GM18508 (cell line): ENCODE data around the gene DPM2.

Experiments used
- ATAC-seq: cut with Tn5 transposase; IDR thresholded peaks from one replicate; pipeline ENCODE4 v1.9.1; 2021; ENCODE audit warnings: moderate number of reproducible peaks; ENCODE audit not compliant: insufficient read depth, unreplicated experiment

DPM2 gene

DNA sequence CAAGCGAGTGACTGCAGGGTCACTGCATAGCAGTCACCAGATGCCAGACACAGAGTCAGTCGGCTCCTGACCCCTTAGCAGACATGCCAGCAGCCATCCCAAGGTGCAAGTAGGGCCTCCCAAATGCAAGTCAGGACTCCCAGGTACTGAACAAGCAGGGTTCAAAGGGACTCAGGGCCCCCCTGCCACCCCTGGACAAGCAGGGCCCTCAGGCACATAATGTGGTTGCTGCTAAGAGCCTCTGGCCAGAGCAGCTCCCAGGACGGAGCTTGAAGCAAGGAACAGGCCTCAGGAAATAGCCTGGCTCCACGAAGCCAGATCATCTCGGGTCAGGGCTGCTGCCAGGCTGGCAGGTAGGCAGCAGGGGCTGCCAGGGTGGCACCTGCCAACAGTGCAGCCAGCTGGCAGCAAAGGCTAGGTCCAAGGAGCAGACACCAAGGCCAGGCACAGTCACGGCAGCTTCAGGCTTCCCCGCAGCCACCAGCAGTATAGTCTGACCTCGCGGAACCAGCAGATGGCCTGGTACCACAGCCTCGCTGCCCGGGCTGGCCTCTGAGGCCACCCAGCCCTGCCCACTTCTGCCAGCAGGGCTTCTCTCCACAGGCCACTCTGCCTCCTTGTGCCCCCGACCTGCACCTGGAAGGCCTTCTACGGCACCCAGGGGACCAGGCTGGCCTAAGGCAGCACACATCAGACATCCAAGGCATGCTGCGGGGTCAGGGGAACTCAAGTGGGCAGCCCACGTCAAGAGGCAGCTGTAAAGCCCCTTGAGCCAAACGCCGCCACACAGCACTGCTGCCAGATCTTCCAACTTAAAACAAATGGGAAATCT, 35.7 kb upstream of the DPM2 start:
- ATAC-seq = no peak

DNA sequence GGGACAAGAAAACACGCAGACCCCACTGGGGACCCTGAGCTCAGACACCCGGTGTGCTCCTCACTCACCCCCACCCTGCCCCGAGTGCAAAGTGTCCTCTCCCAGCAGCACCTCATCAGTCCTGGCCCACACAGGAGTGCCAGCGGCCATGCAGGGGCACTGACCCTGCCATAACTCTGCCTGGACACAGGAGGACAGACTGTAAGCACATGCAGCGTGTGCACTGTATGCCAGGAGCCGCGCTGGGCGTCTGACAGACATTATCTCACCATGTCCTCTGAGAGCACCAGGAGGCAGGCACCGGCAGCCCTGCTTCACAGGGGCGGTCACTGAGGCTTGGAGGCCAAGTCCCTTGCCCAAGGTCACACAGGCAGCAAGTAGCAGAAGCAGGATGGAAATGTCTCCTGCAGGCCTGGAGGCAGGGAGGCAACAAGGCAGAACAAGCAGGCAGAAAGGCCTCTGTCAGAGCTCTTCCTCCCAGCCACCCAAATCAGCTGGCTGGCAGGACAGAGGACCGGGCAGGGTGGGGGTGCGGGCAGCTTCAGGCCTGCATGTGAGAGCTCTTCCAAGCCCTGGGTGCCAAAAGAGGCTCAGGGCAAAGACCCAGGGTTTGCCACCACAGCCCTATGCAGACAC, 34.7 kb upstream of the DPM2 start:
- ATAC-seq = no peak

DNA sequence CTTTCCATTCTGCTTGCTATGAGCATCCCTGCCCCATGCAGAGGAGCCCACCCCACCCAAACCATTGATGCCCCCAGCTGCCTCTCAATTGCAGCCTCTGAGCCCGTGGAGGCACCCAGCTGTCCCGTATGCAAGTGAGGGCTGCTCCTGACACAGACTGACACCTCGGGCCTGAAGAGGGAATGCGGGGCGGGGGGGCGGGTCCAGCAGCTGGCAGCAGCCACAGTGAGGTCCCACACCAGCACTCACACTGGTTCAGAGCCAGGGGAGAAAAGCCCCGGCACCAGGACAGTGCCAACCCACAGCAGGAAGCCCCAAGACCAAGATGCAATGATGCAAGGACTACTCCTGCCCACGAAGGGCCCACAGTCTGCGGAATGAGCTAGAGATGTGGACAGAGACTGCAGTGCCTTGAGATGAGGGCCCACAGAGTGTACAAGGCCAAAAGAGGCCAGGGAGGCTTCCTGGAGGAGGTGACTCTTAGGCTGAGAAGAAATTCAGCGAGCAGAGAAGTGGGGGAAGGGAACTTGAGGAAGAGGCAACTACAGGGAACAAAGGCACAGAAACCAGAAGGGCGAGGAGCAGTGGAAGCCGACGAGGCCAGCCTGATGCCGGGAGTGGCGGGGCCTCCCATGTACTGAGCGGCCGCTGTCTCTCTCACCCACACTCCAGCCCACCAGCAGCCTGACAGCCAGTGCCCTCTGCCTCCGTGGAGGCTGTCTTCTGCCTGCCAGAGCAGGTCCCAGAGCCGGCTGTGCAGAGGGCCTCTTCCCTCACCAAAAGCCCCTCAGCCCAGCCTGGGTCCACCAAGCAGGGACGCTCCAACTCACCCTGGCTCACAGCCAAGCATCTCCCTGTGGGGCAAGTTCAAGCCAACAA, 33.9 kb upstream of the DPM2 start:
- no peak for ATAC-seq

DNA sequence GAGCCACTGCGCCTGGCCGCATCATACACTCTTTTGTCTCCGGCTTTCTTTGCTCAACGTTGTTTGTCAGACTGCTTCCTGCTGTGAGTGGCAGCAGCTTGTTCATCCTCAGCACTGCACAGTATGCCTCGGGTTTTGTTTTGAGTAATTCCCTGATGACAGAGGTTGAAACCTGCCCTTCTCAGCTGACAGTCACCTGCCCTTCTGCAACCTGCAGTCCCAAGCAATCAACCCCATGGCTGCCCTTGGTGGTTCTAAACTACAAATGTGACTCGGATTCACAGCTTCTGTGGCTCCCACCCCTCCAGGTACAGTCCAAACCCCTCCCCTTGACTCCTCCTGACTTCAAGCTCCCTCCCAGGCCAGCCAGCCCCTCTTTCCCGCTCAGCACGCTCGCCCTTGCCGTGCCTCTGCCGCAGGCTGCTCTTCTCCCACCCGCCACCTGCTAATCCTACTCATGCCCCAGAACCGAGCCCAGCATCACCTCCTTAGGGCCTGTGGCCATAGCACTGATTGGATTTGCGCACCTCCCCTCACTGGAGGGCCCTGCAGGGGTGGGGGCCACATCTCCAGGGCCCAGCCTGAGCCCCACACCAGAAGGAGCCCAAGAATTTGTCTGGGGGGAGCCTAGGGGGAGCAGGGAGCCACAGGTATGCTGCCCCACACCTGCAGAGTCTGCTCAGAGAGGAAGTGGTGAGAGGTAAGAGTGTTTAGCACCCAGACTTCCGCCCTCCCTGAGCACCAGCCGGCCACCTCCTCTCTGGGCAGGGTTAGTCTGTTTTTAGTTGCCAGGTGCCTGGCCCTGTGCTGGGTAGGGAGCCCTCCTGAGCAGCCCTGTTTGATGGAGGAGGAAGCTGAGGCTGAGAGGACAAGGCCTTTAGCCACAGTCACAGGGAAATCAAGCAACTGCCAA, 33.0 kb upstream of the DPM2 start:
- peak; percentile 54 for ATAC-seq

- ATAC-seq = no peak
Observed at GRCh38 chr9:127968700-127969383, 31.2 kb upstream of the DPM2 start.

GRCh38 chr9:127968042-127968441, 30.4 kb upstream of the DPM2 start:
- ATAC-seq = no peak

GRCh38 chr9:127967151-127967809, 29.6 kb upstream of the DPM2 start:
- no peak for ATAC-seq

- no peak for ATAC-seq
Observed at GRCh38 chr9:127966416-127967150, 28.9 kb upstream of the DPM2 start.

- ATAC-seq = no peak
Observed at GRCh38 chr9:127965953-127966352, 28.3 kb upstream of the DPM2 start.

- no peak for ATAC-seq
Observed at GRCh38 chr9:127963359-127964064, 25.9 kb upstream of the DPM2 start.

DNA sequence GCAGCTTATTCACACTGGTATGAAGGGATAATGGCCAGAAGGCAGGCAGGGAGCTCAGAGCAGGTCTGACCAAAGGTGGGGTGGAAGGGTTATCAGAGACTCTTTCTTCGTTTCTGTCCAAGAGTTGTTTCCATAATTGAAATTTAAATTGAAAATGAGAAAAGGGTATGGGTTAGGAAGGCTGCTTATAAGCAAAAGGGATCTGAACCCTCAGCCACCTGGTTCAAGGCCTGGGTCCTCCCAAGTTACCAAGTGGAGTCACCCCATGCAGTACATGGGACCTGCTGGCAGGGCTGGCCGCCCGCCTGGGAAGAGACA, 25.3 kb upstream of the DPM2 start:
- no peak for ATAC-seq

- no peak for ATAC-seq
Observed at GRCh38 chr9:127962278-127962677, 24.6 kb upstream of the DPM2 start.

GRCh38 chr9:127961613-127962155, 24.0 kb upstream of the DPM2 start:
- ATAC-seq = no peak

DNA sequence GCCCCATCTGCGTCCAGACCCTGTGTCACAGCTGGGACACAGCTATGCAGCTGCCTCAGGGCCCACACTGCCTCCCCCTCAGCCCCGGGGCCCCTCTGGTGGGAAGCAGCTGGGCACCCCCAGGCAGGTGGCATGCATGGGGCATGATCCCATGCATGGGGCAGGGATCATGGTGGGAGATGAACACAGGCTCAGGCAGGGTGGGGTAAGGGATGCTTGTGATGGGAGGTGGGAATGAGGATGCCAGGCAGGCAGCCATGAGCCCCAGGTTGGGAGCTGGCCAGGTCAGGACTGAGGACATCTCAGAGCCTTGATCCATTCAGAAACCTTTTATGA, 23.5 kb upstream of the DPM2 start:
- no peak for ATAC-seq

DNA sequence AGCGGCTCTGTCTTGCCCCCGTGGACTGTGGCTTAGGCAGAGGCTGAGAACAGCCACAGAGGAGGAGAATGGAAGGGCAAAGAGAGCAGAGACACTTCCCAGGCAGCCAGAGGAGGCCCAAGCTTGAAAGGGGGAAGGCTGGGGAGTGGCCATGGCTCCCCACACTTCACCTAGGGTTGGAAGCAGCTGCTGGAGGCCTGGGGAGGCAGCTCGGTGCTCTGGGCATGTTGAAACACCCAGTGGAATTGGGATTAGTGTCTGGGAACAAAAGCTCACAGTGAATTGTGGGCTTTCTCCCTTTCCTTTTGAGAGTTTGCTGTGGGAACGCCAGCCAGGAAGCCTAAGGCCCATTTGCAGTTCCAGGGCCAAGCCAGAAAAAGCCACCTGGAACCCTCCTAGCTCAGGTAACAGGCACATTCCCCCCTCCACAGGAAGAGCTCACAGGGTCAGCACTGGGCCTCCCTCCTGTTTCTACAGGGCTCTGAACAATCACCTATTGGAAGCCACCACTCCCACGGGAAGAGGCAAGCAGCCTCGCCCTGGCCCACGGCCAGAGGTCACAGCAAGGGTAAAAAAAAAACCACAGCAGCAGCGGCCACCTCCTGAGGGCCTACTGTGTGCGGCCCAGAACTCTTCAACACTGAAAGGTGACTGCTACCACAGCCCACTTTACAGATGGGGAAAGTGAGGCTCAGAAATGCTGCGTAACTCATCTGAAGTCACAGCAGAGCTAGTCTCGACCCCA, 22.9 kb upstream of the DPM2 start:
- no peak for ATAC-seq

DNA sequence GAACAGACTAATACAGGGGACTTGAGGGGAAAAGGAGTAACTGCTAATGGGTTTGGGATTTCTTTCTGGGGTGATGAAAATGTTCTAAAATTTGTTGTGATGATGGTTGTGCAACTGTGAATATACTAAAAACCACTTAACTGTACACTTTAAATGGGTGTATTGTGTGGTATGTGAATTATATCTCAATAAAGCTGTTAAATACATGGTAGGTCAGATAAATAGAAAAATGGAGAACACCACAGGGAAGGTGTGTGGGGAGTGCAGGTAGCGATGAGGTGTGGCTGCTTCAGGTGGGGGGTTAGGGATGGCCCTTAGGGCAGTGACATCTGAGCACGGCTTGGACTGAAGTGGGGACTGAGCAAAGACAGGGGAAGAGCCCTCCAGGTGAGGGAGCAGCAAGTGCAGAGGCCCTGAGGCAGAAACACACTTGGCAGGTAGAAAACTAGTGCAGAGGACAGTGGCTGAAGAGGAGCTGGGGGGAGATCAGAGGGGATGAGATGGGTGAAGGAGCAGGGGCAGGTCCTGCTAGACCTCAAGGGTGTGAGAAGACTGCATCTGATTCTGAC, 22.3 kb upstream of the DPM2 start:
- ATAC-seq = no peak

DNA sequence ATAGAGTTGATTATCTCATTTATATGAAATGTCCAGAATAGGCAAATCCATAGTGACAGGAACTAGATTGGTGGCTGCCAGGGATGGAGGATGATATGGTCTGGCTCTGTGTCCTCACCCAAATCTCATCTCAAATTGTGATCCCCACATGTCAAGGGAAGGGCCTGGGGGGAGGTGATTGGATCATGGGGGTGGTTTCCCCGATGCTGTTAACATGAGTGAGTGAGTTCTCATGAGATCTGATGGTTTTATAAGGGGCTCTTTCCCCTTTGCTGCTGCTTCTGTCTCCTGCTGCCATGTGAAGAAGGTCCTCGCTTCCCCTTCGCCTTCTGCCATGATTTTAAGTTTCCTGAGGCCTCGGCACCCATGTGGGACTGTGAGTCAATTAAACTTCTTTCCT, 21.7 kb upstream of the DPM2 start:
- no peak for ATAC-seq
